ENCODE measurements around the gene ISCA2.
A peak's percentile ranks its signal among the peaks of the same experiment; 100 is the strongest.
"Not testable (repeated sequence)": the region's sequence is repeated elsewhere in the genome, so short reads cannot be mapped to it uniquely, and the experiment has no call there.

The ISCA2 gene, protein sequence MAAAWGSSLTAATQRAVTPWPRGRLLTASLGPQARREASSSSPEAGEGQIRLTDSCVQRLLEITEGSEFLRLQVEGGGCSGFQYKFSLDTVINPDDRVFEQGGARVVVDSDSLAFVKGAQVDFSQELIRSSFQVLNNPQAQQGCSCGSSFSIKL

GRCh38 chr14:74493343-74494261 is at the start of gene ISCA2:
Gene ISCA2 (plus strand): TSS chr14:74493765. CDS start chr14:74493775, 10 bp downstream.
- Histone ChIP-seq H3K79me2 (ENCODE audit: insufficient read depth, low read length) (no peaks in the 10 kb centered on the region), H3K9ac (ENCODE audit: low read length) (peak within 1 kb of the TSS; percentile 75), H3K4me2 (ENCODE audit: low read depth, low read length, poor library complexity, severe bottlenecking) (peak within 1 kb of the TSS; percentile 84), H3K4me3 (ENCODE audit: insufficient read depth, low read length, poor library complexity, severe bottlenecking) (peak within 1 kb of the TSS; percentile 92), H3K27me3 (ENCODE audit: low read length) (no peaks in the 10 kb centered on the region), H4K20me1 (ENCODE audit: low read depth, low read length) (no peaks in the 10 kb centered on the region), H3K27ac (ENCODE audit: low read depth, low read length) (no peak within 1 kb of the TSS), H2AFZ (ENCODE audit: low read depth, low read length, severe bottlenecking) (peak within 1 kb of the TSS; percentile 95), H3K9me3 (ENCODE audit: insufficient read depth, low read length) (no peaks in the 10 kb centered on the region), H3K9me2 (replicated peaks; ENCODE audit: insufficient read depth, low read length) (no peaks in the 10 kb centered on the region), H3F3A (ENCODE audit: insufficient read depth) (no peaks in the 10 kb centered on the region), H3K36me3 (ENCODE audit: low read length) (no peaks in the 10 kb centered on the region)
- TF ChIP-seq EZH2phosphoT487 (conservative IDR thresholded peaks at IDR 0.05; ENCODE audit: low read length), result no peak

GRCh38 chr14:74444866-74445265 is 48.7 kb upstream of the ISCA2 start:
- H3F3A ChIP-seq (ENCODE audit: insufficient read depth), result no peaks in the 10 kb centered on the region
- no peak overlapping the region for H3K4me3 ChIP-seq (ENCODE audit: insufficient read depth, low read length, poor library complexity, severe bottlenecking)
- no peak overlapping the region for H3K27ac ChIP-seq (ENCODE audit: low read depth, low read length)
- no peak overlapping the region for H2AFZ ChIP-seq (ENCODE audit: low read depth, low read length, severe bottlenecking)
- H4K20me1 ChIP-seq (ENCODE audit: low read depth, low read length), result no peaks in the 10 kb centered on the region
- H3K9me3 ChIP-seq (ENCODE audit: insufficient read depth, low read length), result no peaks in the 10 kb centered on the region
- H3K4me2 ChIP-seq (ENCODE audit: low read depth, low read length, poor library complexity, severe bottlenecking), result no peak overlapping the region
- H3K9me2 ChIP-seq (replicated peaks; ENCODE audit: insufficient read depth, low read length), result no peaks in the 10 kb centered on the region
- no peak for TF ChIP-seq CTCF (IDR thresholded peaks at IDR 0.05; ENCODE audit: insufficient read depth, low read length, poor library complexity, severe bottlenecking)
- no peak for TF ChIP-seq EZH2phosphoT487 (conservative IDR thresholded peaks at IDR 0.05; ENCODE audit: low read length)
- no peaks in the 10 kb centered on the region for H3K36me3 ChIP-seq (ENCODE audit: low read length)
- no peak overlapping the region for H3K9ac ChIP-seq (ENCODE audit: low read length)
- H3K79me2 ChIP-seq (ENCODE audit: insufficient read depth, low read length), result no peaks in the 10 kb centered on the region
- no peaks in the 10 kb centered on the region for H3K27me3 ChIP-seq (ENCODE audit: low read length)

DNA sequence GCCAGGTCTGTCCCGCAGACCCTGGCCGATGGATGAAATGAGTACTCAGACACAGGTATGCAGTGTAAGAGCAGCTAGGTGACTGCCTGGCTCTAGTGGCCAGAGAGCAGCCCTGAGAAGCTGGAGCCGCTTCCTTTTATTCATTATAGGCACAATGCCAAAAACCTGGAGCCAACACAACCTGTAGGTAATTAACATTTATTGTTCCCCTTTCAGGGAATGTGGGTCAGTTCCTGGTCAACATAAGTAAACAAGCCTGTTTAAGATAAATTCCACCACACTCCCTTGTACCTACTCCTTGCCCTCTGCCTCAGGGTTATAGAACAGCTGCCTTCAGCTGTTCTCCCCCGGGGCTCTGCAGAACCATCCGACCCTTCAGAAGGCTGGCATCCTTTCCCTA is 39.2 kb upstream of the ISCA2 start:
- H4K20me1 ChIP-seq (ENCODE audit: low read depth, low read length); H2AFZ ChIP-seq (ENCODE audit: low read depth, low read length, severe bottlenecking); H3K4me3 ChIP-seq (ENCODE audit: insufficient read depth, low read length, poor library complexity, severe bottlenecking); H3K9me3 ChIP-seq (ENCODE audit: insufficient read depth, low read length); H3K27me3 ChIP-seq (ENCODE audit: low read length); H3K27ac ChIP-seq (ENCODE audit: low read depth, low read length); H3K9ac ChIP-seq (ENCODE audit: low read length); H3K36me3 ChIP-seq (ENCODE audit: low read length); H3K4me2 ChIP-seq (ENCODE audit: low read depth, low read length, poor library complexity, severe bottlenecking); H3K9me2 ChIP-seq (replicated peaks; ENCODE audit: insufficient read depth, low read length); H3F3A ChIP-seq (ENCODE audit: insufficient read depth); H3K79me2 ChIP-seq (ENCODE audit: insufficient read depth, low read length): not testable (repeated sequence)

GRCh38 chr14:74456684-74457564 is 36.6 kb upstream of the ISCA2 start:
- TF ChIP-seq CTCF (IDR thresholded peaks at IDR 0.05; ENCODE audit: insufficient read depth, low read length, poor library complexity, severe bottlenecking) (no peak), EZH2phosphoT487 (conservative IDR thresholded peaks at IDR 0.05; ENCODE audit: low read length) (no peak)
- Histone ChIP-seq H3K9me3 (ENCODE audit: insufficient read depth, low read length) (no peaks in the 10 kb centered on the region), H4K20me1 (ENCODE audit: low read depth, low read length) (no peaks in the 10 kb centered on the region), H3K9ac (ENCODE audit: low read length) (no peak overlapping the region), H3K79me2 (ENCODE audit: insufficient read depth, low read length) (no peaks in the 10 kb centered on the region), H2AFZ (ENCODE audit: low read depth, low read length, severe bottlenecking) (no peak overlapping the region), H3K9me2 (replicated peaks; ENCODE audit: insufficient read depth, low read length) (no peaks in the 10 kb centered on the region), H3K36me3 (ENCODE audit: low read length) (no peaks in the 10 kb centered on the region), H3K4me2 (ENCODE audit: low read depth, low read length, poor library complexity, severe bottlenecking) (no peak overlapping the region), H3K4me3 (ENCODE audit: insufficient read depth, low read length, poor library complexity, severe bottlenecking) (no peak overlapping the region), H3K27me3 (ENCODE audit: low read length) (no peaks in the 10 kb centered on the region), H3F3A (ENCODE audit: insufficient read depth) (no peaks in the 10 kb centered on the region), H3K27ac (ENCODE audit: low read depth, low read length) (no peak overlapping the region)
